SK-N-SH (cell line): ENCODE data around the gene CCL22.

Experiments
- CTCF ChIP-seq: fragments of 200-600 bp; sonication (generic); IDR thresholded peaks from 2 replicates; pipeline ENCODE4 v1.6.1; 2017; ENCODE audit warnings: antibody characterized with exemption, mild to moderate bottlenecking, moderate library complexity
- EP300 ChIP-seq, 2 experiments: IDR thresholded peaks; 2 replicates each; pipeline versions ENCODE4 v1.4.0 to v1.6.1; 2012; ENCODE audit warnings: borderline replicate concordance in 1 of 2, low read depth in 1 of 2, low read length in 1 of 2
- EZH2phosphoT487 ChIP-seq: fragments of 200-600 bp; sonication (generic); IDR thresholded peaks from 2 replicates; pipeline ENCODE4 v1.6.1; 2017; ENCODE audit warnings: low read depth, mixed run types, mild to moderate bottlenecking, antibody characterized with exemption, moderate library complexity, borderline replicate concordance
- GABPA ChIP-seq: IDR thresholded peaks from 2 replicates; pipeline ENCODE4 v1.4.0; 2012; ENCODE audit warnings: low read depth, mild to moderate bottlenecking
- MAX ChIP-seq: IDR thresholded peaks from 2 replicates; pipeline ENCODE4 v1.4.0; 2012; ENCODE audit warnings: low read depth
- MEF2A ChIP-seq: IDR thresholded peaks from 2 replicates; pipeline ENCODE4 v1.4.0; 2012; ENCODE audit warnings: low read depth, borderline replicate concordance
- PBX3 ChIP-seq: IDR thresholded peaks from 2 replicates; pipeline ENCODE4; 2012
- POLR2AphosphoS5 ChIP-seq: IDR thresholded peaks from 2 replicates; pipeline ENCODE4 v1.6.1; 2012; ENCODE audit warnings: low read depth, low read length
- TAF1 ChIP-seq: IDR thresholded peaks from 2 replicates; pipeline ENCODE4 v1.6.1; 2012; ENCODE audit warnings: low read depth, mild to moderate bottlenecking, low read length, moderate library complexity, borderline replicate concordance
- TCF12 ChIP-seq: IDR thresholded peaks from 2 replicates; pipeline ENCODE4 v1.4.0; 2012
- YY1 ChIP-seq: IDR thresholded peaks from 2 replicates; pipeline ENCODE4 v1.4.0; 2012; ENCODE audit warnings: low read depth, mild to moderate bottlenecking

- TF ChIP-seq CTCF (peak; percentile 25; the same call in 1 of the 2 replicates), EZH2phosphoT487 (no peak), POLR2AphosphoS5 (peak; percentile 43; the same call in 1 of the 2 replicates), MAX (no peak), TCF12 (no peak; the same call in 1 of the 2 replicates), MEF2A (no peak), GABPA (no peak), TAF1 (0 out of 2 replicates have a peak, but pooled peaks have one; percentile 6), YY1 (no peak), EP300 (IDR thresholded peaks at IDR 0.05; ENCODE audit: borderline replicate concordance in 1 of 2, low read depth in 1 of 2, low read length in 1 of 2) (peak in 1 of 2 experiments; percentile 64; a peak in 1 of 4 replicates), PBX3 (no peak)
These were observed 14.0 kb downstream of the CCL22 start, which contains the start of gene CX3CL1 for GRCh38 chr16:57372372-57373116.
